NB4 (cell line): ENCODE results near the gene TAOK1.

ENCODE experiments used
- DNase-seq: peaks from one replicate; pipeline ENCODE4 v3.0.0; 2010; ENCODE audit warnings: low read depth
- H3K4me3 ChIP-seq: one replicate; pipeline ENCODE4 v1.5.1; 2011; ENCODE audit warnings: mild to moderate bottlenecking, low read depth, low read length, moderate library complexity
- CTCF ChIP-seq: IDR thresholded peaks from one replicate; pipeline ENCODE4 v1.5.1; 2012; ENCODE audit warnings: low read depth, low read length
- MAX ChIP-seq: IDR thresholded peaks from 2 replicates; pipeline ENCODE4 v1.6.1; 2011; ENCODE audit warnings: low read depth, low read length
- MYC ChIP-seq: IDR thresholded peaks from 2 replicates; pipeline ENCODE4 v1.6.1; 2011; ENCODE audit warnings: low read depth, low read length
- POLR2A ChIP-seq: IDR thresholded peaks from 2 replicates; pipeline ENCODE4 v1.6.1; 2011; ENCODE audit warnings: mild to moderate bottlenecking; ENCODE audit not compliant: insufficient read length; ENCODE audit errors: extremely low read depth

TAOK1 gene

GRCh38 chr17:29442451-29442850 is 52.3 kb downstream of the TAOK1 start:
- no peak for DNase-seq
- no peak overlapping the region for H3K4me3 ChIP-seq

GRCh38 chr17:29443041-29443739 is 53.0 kb downstream of the TAOK1 start:
- no peak for TF ChIP-seq MAX
- TF ChIP-seq MYC = no peak
- TF ChIP-seq POLR2A = no peak
- TF ChIP-seq CTCF = no peak
- DNase-seq = no peak
- no peak overlapping the region for H3K4me3 ChIP-seq

More at GRCh38 chr17:29442451-29442850, 52.3 kb downstream of the TAOK1 start:
- no peak for TF ChIP-seq MAX
- no peak for TF ChIP-seq POLR2A
- TF ChIP-seq MYC = no peak
- TF ChIP-seq CTCF = no peak

GRCh38 chr17:29444589-29444988 is 54.4 kb downstream of the TAOK1 start:
- no peak for DNase-seq
- H3K4me3 ChIP-seq = no peak overlapping the region
- no peak for TF ChIP-seq MYC

- TF ChIP-seq MAX (no peak), CTCF (no peak), MYC (no peak), POLR2A (no peak)
- H3K4me3 ChIP-seq = no peak overlapping the region
- no peak for DNase-seq
Observed at GRCh38 chr17:29445844-29446243, 55.7 kb downstream of the TAOK1 start.

- no peak for DNase-seq
- no peak overlapping the region for H3K4me3 ChIP-seq
- no peak for TF ChIP-seq POLR2A
- TF ChIP-seq MAX = no peak
- no peak for TF ChIP-seq CTCF
Observed at GRCh38 chr17:29449865-29450671, 59.9 kb downstream of the TAOK1 start.

- H3K4me3 ChIP-seq = no peak overlapping the region
- TF ChIP-seq CTCF = no peak
- TF ChIP-seq POLR2A = no peak
- no peak for TF ChIP-seq MYC
- no peak for TF ChIP-seq MAX
- no peak for DNase-seq
Observed at GRCh38 chr17:29451121-29451742, 61.1 kb downstream of the TAOK1 start.
